ENCODE results near the gene DYRK1B.

DNA sequence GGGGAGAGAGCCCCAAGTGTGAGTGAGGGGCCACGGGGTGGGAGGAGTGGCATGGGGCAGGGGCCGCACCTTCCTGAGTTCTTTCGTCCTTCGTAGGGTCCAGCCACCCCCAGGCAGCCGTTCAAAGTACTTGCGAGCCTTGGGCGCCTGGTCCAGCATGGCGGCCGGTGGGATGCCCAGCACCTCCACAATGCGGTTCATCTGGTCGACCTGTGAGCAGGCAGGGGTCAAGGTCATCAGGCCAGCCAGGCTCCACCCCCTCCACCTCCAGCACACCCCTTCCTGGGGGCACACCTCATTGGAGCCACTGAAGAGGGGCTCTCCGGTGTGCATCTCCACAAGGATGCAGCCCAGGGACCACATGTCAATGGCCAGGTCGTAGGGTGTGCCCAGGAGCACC is 6.7 kb downstream of the DYRK1B start:
- TF ChIP-seq, protein P1, sequence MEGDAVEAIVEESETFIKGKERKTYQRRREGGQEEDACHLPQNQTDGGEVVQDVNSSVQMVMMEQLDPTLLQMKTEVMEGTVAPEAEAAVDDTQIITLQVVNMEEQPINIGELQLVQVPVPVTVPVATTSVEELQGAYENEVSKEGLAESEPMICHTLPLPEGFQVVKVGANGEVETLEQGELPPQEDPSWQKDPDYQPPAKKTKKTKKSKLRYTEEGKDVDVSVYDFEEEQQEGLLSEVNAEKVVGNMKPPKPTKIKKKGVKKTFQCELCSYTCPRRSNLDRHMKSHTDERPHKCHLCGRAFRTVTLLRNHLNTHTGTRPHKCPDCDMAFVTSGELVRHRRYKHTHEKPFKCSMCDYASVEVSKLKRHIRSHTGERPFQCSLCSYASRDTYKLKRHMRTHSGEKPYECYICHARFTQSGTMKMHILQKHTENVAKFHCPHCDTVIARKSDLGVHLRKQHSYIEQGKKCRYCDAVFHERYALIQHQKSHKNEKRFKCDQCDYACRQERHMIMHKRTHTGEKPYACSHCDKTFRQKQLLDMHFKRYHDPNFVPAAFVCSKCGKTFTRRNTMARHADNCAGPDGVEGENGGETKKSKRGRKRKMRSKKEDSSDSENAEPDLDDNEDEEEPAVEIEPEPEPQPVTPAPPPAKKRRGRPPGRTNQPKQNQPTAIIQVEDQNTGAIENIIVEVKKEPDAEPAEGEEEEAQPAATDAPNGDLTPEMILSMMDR (IDR thresholded peaks at IDR 0.05), result no peak
- no peak for TF ChIP-seq POLR2A (IDR thresholded peaks at IDR 0.05)

Data from Peyer's patch (tissue), 4 donors.